Gastrocnemius medialis (tissue), 4 donors: ENCODE measurements around the gene FANCC. TPM values are rescaled to one million over a fixed set of nuclear protein-coding genes. Genes with fewer than 3 reads are reported as not detected.

Source experiments
- ATAC-seq, 2 donors: fragments of 150-250 bp; one replicate each; pipeline ENCODE4 v1.9.1; 2016
- DNase-seq, 2 donors: peaks; one replicate each; pipeline ENCODE4 v3.0.0-alpha.2; 2019
- H3K27ac ChIP-seq, 4 donors: fragments of 200-600 bp; sonication (generic); 1 replicate in 1 of 4; 2 replicates in 3 of 4; pipeline ENCODE4 v1.5.1; 2016 to 2018; ENCODE audit warnings: mild to moderate bottlenecking in 2 of 4, moderate library complexity in 1 of 4
- H3K27me3 ChIP-seq, 3 donors: fragments of 200-600 bp; sonication (generic) in 2 of 3; 1 replicate in 1 of 3; 2 replicates in 2 of 3; pipeline versions ENCODE4 v1.5.1 to v1.6.0; 2016 to 2019; ENCODE audit warnings: mild to moderate bottlenecking in 1 of 3, moderate library complexity in 1 of 3
- H3K36me3 ChIP-seq, 2 donors: fragments of 200-600 bp; sonication (generic) in 1 of 2; one replicate each; pipeline ENCODE4 v1.5.1; 2017 to 2018
- H3K4me1 ChIP-seq, 2 donors: fragments of 200-600 bp; sonication (generic) in 1 of 2; one replicate each; pipeline ENCODE4 v1.5.1; 2016 to 2017; ENCODE audit warnings: mild to moderate bottlenecking in 2 of 2
- H3K4me3 ChIP-seq, 4 donors: fragments of 200-600 bp; sonication (generic) in 3 of 4; 1 replicate in 1 of 4; 2 replicates in 3 of 4; pipeline ENCODE4 v1.5.1; 2016 to 2019; ENCODE audit warnings: mild to moderate bottlenecking in 2 of 4
- H3K9me3 ChIP-seq, 3 donors: fragments of 200-600 bp; sonication (generic) in 2 of 3; 1 replicate in 1 of 3; 2 replicates in 2 of 3; pipeline ENCODE4 v1.5.1; 2016 to 2019
- POLR2A ChIP-seq, 2 donors: fragments of 450-650 bp; IDR thresholded peaks; one replicate each; pipeline ENCODE4 v1.6.1; 2017; ENCODE audit warnings: antibody characterized with exemption in 2 of 2, mild to moderate bottlenecking in 2 of 2, moderate library complexity in 2 of 2
- in situ Hi-C, 4 donors: fragments of 200-750 bp; cut with MboI; loops; one replicate each; pipeline versions ENCODE4 v1.15.0 to v1.8.0; 2017; ENCODE audit warnings: low sequenced_read_pairs in 4 of 4
- intact Hi-C: fragments of 100-400 bp; cut with DNase I; formaldehyde crosslinking; loops from one replicate; pipeline ENCODE4 v1.15.1; 2023; ENCODE audit warnings: low total_unique reads
- total RNA-seq, 4 donors: library from RNA; depleted of rRNA; stranded (reverse); fragments of >200 nt; gene quantifications; one replicate each; pipeline versions ENCODE4 v1.1.0 to v1.2.3, GENCODE V29; 2016
- TF ChIP-seq, protein P1 (sequence below), 5 experiments: fragments of 450-650 bp in 3 of 5; fragments of 200-600 bp in 2 of 5; sonication (generic) in 2 of 5; IDR thresholded peaks in 4 of 5; conservative IDR thresholded peaks in 1 of 5; 1 replicate in 4 of 5; 2 replicates in 1 of 5; pipeline ENCODE4 v1.5.1; 2016 to 2019; ENCODE audit warnings: antibody characterized with exemption in 5 of 5, mild to moderate bottlenecking in 3 of 5, moderate library complexity in 3 of 5

FANCC gene
- total RNA-seq, 4 donors from 2014 or later = 1.2 to 4.8 (median 2.5) TPM

DNA sequence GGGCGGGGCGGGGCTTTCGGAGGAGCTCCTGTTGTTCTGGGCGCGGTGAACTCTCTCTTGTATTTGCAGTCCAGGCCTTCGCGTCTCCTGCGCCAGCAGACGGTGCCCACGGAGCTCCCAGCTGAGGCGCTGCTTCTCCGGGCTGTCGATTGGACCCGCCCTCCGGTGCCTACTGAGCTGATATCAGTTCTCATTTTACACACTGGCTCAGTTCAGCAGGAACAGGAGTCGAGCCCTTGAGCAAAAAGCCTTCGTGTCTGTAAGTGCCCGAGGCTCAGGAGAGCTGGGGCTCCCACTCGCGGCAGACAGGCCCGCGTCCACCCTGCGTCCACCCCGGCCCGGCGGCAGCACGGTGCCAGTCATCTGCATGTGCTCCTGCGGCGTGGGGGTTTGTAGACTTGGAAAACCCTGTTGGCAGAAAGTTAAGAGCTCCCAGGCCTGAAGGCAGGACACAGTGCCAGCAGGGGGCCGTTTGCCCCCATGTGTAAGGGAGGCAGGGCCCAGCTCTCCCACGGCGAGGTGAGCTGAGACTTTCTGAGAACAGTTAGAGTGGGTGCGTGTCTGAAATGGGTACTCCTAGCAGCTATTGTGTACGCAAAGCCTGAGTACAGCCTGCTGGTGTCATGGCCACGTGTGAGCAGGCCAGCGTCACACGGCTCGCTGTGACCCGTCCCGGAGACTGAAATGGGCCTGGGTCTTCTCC lies 231.5 kb downstream of the FANCC start:
- Histone ChIP-seq H3K36me3 (peaks cover 0 to 16% of the 10 kb centered on the region in 2 donors), H3K27me3 (no peaks in the 10 kb centered on the region), H3K4me1 (peaks cover 80% of the 10 kb centered on the region in 2 donors), H3K9me3 (no peaks in the 10 kb centered on the region), H3K4me3 (no peak overlapping the region), H3K27ac (peak overlapping the region; percentile 84 to 96 (median 91))
- in situ Hi-C loops = no loop called here
- ATAC-seq (peak; percentile 18 to 47), DNase-seq (peak; percentile 77)
- intact Hi-C loops = loop anchor here (2.0 kb wide), 1 partner anchor 41 kb away; no protein-coding TSS in a partner anchor
- TF ChIP-seq POLR2A (IDR thresholded peaks at IDR 0.05) = peak; percentile 12 to 23
- TF ChIP-seq, protein P1, sequence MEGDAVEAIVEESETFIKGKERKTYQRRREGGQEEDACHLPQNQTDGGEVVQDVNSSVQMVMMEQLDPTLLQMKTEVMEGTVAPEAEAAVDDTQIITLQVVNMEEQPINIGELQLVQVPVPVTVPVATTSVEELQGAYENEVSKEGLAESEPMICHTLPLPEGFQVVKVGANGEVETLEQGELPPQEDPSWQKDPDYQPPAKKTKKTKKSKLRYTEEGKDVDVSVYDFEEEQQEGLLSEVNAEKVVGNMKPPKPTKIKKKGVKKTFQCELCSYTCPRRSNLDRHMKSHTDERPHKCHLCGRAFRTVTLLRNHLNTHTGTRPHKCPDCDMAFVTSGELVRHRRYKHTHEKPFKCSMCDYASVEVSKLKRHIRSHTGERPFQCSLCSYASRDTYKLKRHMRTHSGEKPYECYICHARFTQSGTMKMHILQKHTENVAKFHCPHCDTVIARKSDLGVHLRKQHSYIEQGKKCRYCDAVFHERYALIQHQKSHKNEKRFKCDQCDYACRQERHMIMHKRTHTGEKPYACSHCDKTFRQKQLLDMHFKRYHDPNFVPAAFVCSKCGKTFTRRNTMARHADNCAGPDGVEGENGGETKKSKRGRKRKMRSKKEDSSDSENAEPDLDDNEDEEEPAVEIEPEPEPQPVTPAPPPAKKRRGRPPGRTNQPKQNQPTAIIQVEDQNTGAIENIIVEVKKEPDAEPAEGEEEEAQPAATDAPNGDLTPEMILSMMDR (IDR thresholded peaks at IDR 0.05 in 4 of 5, conservative IDR thresholded peaks at IDR 0.05 in 1 of 5) = peak in 2 of 5 experiments; percentile 6 to 14

DNA sequence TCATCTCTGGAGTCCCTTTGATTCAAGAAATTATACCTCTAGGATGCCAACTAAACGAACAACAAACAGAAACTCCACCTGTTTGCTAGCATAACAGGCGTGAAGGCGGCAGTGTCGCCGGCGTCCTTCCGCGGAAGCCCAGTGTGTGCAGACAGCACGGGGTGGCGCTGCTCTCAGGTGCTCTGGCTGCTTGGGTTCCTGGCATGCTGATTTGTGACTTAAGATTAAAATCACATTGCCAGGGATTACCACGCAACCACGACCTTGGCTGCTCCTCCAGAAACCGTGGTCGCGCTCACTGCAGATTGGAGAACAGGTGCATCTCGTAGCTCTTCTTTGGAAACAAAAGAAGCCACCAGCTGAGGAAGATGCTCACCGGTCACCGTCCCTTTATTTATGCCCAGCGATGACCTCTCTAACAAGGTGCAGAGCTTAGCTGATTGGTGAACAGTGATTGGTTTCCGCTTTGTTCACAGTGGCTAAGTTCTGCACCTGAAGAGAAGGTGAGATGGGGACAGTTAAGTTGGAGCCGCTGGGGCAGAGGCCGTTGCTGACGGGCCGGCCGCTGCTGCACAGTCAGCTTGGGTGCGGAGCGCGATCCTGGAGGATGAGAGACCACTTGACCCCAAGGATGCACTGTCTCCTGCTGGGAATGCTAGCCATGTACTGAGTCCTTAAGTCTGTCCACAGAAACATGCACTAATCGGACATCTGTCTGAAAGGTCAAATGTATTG lies 232.3 kb downstream of the FANCC start:
- intact Hi-C loops = loop anchor here (2.0 kb wide), 1 partner anchor 42 kb away; no protein-coding TSS in a partner anchor
- peaks cover 72 to 79% of the 10 kb centered on the region in 2 donors for H3K4me1 ChIP-seq
- ATAC-seq (peak; percentile 21 to 33), DNase-seq (peak in 1 of 2 donors; percentile 73)
- TF ChIP-seq, protein P1 (IDR thresholded peaks at IDR 0.05 in 4 of 5, conservative IDR thresholded peaks at IDR 0.05 in 1 of 5) = no peak
- no peak for TF ChIP-seq POLR2A (IDR thresholded peaks at IDR 0.05)
- no peaks in the 10 kb centered on the region for H3K9me3 ChIP-seq
- peak overlapping the region; percentile 84 to 96 (median 91) for H3K27ac ChIP-seq
- peak overlapping the region in 1 of 4 donors; percentile 19 for H3K4me3 ChIP-seq
- no peaks in the 10 kb centered on the region for H3K27me3 ChIP-seq
- peaks cover 0 to 19% of the 10 kb centered on the region in 2 donors for H3K36me3 ChIP-seq
- in situ Hi-C loops = no loop called here

DNA sequence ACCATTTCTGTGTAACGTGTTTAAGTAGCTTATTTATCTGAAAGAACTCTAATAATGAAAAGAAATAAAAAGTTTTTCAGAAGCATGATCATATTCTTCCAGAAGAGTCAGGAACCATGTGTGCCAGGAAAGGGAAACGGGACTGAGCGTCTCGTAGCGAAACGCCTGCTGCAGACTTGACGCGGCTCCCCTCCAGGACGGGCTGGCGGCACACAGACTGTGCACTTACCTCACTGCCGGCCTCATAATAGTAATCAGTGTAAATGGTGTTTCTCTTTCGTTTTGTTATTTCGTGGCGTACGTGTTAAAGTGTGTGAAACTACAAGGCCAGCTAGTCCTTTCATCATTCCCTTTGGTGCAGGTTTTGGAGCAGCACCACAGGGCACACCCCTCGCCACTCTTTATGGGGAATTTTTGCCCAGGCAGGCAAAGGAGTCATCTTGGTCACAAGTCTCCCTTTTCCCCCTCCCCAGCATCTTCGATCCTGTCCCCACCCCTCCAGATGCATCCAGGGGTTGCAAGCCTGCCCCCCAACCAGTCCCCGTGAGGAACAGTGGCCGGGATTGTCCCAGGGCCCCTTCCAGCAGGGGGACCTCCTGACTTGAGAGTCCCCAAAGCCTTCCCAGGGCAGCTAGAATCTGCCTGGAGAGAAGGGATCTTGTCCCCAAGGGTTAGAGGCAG lies 233.1 kb downstream of the FANCC start:
- Histone ChIP-seq H3K4me1 (peaks cover 72 to 77% of the 10 kb centered on the region in 2 donors), H3K27ac (peak overlapping the region; percentile 84 to 96 (median 91)), H3K4me3 (peak overlapping the region; percentile 3 to 37 (median 22)), H3K36me3 (peaks cover 0 to 19% of the 10 kb centered on the region in 2 donors), H3K27me3 (no peaks in the 10 kb centered on the region), H3K9me3 (no peaks in the 10 kb centered on the region)
- intact Hi-C loops (loop anchor here (2.0 kb wide), 1 partner anchor 42 kb away; no protein-coding TSS in a partner anchor), in situ Hi-C loops (no loop called here)
- ATAC-seq (peak; percentile 38 to 47), DNase-seq (peak in 1 of 2 donors; percentile 69)
- no peak for TF ChIP-seq POLR2A (IDR thresholded peaks at IDR 0.05)
- TF ChIP-seq, protein P1 (IDR thresholded peaks at IDR 0.05 in 4 of 5, conservative IDR thresholded peaks at IDR 0.05 in 1 of 5) = no peak

DNA sequence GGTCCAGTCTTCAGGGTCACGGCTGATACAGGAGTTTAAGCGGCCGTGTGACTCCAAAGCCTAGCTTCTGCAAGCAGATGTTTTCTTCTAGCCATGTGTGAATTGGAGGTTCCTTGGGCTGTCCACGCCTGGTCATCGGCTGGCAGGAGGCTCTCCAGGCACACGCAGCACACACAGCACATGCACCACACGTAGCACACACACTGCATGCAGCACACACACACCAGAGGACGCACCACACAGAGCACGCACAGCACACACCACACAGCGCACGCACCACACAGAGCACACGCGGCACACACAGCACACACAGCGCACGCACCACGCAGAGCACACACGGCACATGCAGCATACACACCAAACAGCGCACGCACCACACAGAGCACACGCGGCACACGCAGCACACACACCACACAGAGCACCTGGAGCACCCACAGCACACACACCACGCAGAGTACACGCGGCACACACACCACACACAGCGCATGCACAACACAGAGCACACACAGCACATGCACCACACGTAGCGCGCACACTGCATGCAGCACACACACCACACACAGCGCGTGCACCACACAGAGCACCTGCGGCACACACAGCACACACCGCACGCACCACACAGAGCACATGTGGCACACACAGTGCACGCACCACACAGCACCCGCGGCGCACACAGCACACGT lies 234.3 kb downstream of the FANCC start:
- in situ Hi-C loops (no loop called here), intact Hi-C loops (no loop called here)
- no peak for ATAC-seq
- H3K27me3 ChIP-seq = no peaks in the 10 kb centered on the region
- H3K4me1 ChIP-seq = peaks cover 72 to 78% of the 10 kb centered on the region in 2 donors
- peaks cover 0 to 19% of the 10 kb centered on the region in 2 donors for H3K36me3 ChIP-seq
- peak overlapping the region; percentile 84 to 96 (median 91) for H3K27ac ChIP-seq
- no peaks in the 10 kb centered on the region for H3K9me3 ChIP-seq
- TF ChIP-seq, protein P1 (IDR thresholded peaks at IDR 0.05 in 4 of 5, conservative IDR thresholded peaks at IDR 0.05 in 1 of 5) = no peak
- no peak for TF ChIP-seq POLR2A (IDR thresholded peaks at IDR 0.05)
- H3K4me3 ChIP-seq = no peak overlapping the region
- DNase-seq = peak in 1 of 2 donors; percentile 14
